HG03066 (cell line): Measurements from ENCODE around the gene ANK2.

Experiments used
- ATAC-seq: cut with Tn5 transposase; IDR thresholded peaks from one replicate; pipeline ENCODE4 v1.9.1; 2021; ENCODE audit warnings: low read depth; ENCODE audit not compliant: unreplicated experiment

ANK2 gene

DNA sequence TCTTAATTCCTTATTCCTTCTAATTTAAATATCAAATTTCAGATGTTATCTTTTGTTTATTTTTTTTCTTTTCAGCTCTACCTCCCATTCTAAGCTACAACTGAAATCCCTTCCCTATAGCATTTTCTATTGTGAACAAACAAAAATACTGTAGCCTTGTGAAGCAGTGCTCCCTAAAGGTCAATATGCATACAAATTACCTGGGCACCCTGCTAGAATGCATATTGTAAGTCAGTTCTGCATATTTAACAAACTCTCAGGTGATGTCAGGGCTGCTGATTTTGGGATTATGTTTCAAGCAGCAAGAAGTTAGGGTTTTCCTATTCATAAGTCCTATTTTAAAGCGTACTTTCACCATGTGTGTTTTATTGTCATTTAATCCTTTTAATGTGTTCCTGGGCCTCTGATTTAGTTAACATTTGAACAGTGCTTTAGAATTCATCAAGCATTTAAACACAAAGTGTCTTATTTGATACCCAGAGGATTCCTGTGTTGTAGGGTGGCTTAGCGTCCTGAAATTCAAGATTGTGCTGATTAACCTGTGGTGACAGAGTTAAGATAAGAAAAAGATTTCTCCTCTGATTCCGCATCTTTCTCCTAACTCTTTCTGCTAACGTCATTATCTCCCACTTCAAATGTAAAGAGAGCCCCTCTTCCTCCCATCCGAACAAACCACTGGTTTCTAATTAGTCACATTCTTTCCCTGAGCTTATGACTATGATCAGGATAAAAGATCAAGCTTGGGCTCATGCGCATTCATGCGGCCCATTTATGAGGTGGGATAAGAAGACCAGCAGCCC is 221.3 kb downstream of the ANK2 start:
- ATAC-seq, result no peak

DNA sequence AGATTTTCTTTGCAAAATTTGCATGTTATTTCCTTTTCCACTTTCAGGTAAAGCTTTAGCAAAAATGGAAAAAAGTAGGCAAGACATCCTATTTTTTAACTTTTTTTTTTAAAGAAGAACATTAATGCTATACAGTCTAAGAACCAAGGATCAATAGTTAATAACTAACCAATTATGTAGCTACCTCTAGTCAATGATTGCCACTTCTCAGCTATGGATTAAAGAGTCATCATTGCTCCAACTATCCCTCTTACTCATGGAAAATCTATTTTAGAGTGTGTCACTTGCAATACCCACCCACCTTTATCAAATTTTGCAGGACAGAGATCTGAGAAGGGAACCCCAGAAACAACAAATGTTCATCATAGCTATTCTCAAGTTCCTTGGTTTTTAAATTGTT is 223.1 kb downstream of the ANK2 start:
- no peak for ATAC-seq

DNA sequence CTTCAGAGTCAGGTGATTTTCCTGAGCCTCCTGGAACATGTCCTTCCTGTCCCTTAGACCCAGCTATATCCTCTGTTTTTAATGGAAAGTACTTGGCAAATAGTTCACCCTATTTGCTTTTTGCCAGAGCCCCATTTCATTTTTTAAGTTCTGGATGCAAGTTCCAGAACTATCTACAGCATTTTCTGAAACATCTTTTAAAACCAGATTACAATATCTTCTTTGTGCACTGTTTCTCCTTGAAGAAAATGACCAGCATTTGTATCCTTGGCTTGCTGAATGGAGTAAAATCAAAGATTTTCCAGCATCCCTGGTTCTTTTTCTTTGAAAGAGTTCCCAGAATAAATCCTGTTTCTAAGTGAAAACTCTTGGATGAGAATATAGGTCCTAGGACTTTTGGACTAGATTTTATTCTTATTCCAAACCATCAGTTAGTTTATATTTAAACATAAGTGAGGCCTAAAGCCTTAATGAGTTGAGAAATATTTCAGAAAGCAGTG is 224.3 kb downstream of the ANK2 start:
- no peak for ATAC-seq

DNA sequence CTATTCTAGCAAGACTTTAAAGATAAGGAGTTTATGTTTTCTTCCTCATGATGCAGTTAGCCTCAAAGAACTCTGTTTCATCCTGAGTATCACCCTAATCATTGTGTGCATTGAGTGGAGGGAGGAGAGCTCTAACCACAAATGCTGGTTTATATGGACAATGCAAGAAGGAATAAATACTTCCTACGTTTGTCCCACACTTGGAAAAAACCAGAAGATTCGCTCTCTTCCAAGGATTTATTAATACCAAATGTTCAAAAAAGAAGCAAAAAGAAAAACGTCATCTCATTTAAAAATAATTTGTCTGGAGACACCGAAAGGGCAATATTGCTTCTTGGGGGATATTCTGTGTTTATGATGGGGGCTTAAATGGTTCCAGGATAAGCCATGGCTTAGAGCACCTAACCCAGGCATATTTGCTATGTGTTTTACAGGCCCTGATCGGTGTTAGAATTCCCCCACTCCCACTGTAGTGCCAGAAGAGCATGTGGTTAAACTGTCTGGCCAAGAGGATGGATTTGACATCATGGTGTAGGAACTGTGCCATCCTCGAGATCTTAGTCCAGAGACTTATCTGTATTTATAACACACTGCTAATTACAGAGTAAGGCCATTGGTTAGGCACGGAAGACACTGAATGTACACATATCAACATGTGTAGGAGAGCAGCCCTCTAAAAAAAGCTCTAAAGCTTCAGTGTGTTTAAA is 227.2 kb downstream of the ANK2 start:
- no peak for ATAC-seq

DNA sequence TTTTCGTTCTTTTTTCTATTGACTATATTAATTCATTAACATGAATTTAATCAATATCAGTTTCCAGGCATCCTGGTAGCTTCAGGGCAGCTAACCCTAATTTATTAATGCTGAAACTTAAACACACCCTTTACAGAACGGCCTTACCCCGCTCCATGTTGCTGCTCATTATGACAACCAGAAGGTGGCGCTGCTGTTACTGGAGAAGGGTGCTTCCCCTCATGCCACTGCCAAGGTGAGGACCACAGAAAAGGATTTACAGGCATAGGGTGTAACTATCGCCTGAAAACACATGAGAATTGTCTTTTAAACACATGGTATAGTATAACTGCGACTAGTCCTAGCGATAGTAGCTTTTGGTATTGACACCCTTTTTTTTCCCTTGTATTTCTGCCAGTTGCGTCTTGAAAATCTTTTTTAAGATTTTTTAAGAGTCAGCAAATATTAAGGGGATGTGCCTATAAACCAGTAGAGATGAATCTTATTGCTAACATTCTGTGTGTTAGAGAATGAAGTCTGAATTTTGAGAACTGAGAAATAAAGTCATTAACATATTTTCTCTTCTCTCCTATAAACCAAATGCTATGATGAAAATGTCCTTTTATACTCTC is 229.0 kb downstream of the ANK2 start:
- ATAC-seq, result peak; percentile 100

DNA sequence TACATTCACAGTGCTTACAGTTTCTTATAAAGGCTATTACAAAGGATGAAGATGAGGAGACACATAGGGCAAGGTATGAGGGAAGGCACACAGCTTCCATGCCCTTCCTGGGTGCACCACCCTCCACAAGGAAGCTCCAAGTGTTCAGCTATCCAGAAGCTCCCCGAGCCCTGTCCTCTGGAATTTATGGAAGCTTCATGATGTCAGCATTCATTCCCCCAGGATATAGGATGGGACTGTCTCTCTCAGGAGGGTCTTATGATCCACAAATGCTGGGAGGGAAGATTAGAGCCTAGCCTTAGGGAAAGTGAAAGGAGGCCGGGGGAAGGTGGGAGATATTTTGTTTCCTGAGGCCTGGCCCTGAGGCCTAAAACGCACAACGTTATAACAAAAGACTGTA is 236.0 kb downstream of the ANK2 start:
- ATAC-seq, result no peak

DNA sequence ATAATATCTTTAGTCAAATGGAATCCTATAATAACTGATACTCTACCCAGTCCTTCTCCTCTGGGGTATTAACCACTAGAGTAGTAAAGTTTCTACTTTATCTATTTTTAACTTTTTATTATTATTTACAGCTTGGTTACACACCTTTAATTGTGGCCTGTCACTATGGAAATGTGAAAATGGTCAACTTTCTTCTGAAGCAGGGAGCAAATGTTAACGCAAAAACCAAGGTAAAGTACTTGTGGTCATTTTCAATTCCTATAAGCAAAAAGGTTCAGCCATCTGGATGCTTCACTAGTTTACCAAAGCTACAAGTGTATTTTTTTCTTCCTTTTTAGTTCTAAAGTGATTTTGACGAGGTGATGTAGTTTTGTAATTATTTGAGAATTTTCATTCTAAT is 238.8 kb downstream of the ANK2 start:
- ATAC-seq, result no peak

DNA sequence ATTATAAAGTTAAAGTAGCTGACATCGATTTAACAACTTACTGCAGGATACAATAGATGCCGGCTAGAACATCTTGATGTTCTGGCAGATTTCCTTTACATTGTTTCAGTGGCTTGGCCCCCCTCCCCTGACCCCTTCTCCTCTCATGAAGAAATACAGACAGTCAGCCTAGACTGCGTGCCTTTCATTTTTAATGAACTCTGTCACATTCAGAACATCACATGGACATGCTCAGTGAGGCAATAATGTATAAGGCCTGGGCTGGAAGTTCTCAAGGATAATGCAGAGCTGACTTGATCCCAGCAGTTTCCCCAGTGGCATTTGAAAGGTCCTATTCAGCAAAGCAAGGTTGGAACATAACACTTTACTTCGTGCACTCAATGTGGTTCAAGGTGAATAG is 239.2 kb downstream of the ANK2 start:
- ATAC-seq, result no peak

DNA sequence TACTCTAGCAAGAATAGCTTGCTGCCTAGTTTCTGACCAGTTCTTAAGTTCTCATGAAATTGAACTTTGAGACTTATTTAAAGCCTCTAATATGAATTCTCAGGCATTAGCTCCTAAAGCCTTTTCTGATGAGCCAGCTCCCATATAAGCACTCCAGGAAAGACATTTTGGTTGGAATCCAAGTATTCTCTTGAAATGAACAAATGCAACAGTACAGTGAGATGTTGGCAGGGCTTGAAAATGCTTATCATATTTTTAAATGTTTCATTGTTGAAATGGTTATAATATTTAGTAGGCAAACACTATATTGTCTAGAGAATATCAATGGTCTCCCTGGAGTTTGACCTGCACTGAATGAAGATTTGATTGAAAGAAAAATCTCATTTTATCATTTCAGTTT is 240.3 kb downstream of the ANK2 start:
- no peak for ATAC-seq

DNA sequence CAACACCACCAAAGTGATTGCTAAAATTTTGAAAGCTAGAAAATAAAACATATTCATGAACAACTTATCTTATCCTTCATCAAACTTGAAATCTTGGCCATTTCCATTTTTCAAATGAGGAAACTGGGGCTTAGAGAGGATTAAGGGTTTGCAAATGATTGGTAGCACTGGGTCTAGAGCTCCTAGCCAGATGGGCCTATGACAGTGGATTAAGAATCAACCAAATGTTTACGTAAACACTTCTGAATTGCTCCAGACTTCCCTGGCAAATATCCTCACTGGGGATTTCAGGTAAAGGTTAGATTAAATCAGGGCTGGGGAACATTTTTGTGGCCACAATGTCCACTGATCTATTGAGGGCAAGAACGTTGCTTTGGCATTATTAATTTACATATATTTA is 241.2 kb downstream of the ANK2 start:
- ATAC-seq, result no peak

DNA sequence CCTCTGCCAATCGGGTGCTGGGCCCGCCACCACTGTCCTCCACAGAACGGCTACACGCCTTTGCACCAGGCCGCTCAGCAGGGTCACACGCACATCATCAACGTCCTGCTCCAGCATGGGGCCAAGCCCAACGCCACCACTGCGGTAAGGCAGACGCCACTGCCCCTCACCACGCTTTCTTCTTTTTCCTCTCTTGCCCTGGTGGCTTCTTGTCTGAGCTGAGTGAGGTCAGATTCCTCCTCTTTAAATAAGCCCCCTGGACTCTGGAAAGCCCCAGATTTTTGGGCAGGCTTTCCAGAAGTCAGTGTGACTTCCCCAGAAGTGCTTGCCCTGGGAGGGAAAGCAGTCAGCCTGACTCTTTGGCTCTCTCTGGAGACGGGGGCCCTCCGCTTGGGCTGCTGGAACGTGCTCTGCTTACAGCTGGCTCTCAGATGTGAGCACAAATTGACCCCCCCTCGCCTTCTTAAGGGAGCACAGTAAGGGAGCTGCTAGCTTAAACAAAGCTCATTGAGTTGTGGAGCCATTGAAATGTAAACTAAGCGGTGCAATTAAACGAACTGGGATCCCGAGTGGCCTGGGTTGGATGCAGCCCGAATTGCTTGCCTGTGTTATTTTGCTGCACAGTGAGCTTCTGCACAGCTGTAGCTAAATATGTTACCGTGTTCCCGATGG is 243.1 kb downstream of the ANK2 start:
- ATAC-seq, result no peak

DNA sequence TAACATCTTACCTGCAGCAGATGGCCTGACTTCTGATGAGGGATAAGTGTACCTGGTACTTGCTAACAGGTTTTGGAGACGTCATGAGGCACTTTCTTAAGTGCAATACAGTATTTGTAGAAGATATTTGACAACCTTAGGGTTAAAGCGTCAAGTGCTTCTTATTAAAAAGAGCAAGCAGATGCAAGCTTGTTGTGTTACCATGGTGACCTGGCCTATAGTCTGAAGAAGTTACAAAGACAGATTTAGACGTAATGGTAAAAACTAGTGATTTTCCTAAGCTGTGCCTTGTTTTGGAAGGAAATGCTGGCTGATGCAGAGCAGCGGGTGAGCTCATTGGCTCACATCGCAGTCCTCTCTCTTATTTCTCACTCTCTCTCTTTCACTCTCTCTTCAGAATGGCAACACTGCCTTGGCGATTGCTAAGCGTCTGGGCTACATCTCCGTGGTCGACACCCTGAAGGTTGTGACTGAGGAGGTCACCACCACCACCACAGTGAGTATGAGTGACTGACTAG is 243.6 kb downstream of the ANK2 start:
- ATAC-seq, result no peak

DNA sequence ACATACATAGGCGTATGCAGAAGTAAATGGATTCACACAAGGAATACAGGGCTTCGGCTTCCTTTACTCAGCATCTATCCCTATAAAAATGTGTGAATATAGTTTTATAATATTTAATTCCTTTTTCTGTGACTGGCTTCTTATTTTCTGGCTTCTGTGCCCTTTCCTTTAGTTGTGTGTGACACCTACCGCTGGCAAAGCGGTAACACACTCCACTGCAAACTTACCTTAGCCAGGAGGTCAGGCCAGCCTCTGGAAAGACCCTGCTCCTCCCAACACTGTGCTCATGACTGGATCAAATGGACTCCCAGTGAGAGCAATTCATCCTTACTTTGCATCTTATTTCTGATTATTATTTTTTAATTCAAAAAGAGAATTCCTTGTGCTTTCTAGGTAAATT is 244.2 kb downstream of the ANK2 start:
- no peak for ATAC-seq

DNA sequence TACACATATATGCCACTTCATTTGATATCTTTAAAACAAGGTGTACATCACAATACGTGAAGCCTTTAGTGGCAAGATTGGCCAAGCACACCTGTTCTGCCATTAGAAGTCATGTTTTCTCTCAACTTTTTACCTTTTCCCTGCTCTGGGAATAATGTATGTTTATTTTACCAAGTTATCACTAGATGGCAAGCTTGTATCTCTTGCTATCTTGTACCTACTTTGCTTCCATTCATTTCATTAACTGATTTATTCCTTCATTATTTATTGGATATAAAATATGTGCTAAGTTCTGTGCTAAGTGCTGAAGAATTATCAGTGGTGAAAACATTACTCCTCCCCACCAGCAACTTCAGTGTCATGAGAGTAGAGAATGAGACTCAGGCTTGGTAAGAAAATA is 245.5 kb downstream of the ANK2 start:
- no peak for ATAC-seq

DNA sequence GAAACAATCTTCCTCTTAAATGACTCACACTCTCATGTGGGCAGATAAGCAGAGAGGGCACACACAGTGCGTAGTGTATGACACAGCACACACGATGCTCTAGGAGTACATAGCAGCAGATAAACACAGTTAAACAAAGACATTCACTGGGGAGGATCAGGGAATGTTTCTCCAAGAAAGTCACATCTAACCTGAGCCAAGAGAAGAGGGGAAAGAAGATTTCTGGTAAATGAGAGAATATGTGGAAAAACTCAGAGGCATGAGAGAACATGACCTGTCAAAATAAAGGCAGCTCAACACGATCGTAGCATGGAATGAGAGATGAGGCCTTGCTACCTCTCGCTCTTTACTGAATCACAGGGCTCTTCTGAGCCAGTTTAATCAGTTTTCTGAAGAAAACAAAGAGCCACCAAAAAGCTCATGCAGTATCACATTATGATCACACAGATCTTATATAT is 251.0 kb downstream of the ANK2 start:
- ATAC-seq, result no peak

DNA sequence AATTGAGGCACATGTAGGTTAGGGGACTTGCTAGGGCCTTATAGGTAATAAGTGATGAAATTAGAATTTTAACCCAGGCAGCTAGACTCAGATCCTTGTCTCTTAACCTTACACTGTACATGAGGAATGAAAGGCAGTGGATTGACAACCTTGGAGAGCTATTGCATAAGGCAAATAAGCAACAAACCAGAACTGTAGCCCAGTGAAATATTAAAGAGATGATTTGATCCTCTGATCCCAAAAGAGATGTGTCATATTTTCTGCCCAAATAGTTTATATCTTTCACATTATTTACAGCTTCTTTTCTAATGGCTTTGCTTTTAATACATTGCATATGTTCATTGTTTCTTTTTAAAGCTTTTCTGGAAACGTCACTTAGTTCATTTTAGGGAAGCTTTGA is 252.6 kb downstream of the ANK2 start:
- no peak for ATAC-seq

DNA sequence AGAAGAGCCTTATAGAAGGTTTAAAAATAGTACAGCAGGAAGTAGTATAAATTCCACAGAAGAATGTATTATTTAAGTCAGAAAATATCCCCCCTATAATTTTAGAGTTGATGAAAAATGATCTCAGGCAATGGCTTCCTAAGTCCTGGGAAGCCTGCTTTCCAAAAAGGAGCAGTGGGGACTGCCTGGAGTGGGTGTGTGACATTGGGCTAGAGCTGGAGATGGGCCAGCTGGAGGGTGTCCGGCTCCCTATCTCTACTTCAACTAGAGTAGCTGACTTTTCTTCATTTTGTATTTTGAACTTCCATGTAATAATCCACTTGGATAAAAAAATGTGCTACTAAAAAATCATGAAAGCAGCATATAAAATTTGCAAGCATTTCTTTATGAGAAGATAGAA is 253.9 kb downstream of the ANK2 start:
- ATAC-seq, result no peak

DNA sequence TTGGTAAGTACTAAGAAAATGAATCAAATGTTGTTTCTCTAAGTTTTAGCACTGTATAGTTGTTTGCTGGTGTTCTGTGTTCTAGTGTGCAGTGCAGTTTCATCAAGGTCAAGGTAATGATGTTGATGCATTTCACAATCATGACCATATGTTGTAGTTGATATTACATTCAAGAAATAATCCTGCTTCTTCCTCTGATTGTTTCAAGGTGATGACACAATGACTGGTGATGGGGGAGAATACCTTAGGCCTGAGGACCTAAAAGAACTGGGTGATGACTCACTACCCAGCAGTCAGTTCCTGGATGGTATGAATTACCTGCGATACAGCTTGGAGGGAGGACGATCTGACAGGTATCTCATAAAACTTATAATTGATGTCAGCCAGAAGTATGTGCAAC is 261.6 kb downstream of the ANK2 start:
- ATAC-seq, result no peak

DNA sequence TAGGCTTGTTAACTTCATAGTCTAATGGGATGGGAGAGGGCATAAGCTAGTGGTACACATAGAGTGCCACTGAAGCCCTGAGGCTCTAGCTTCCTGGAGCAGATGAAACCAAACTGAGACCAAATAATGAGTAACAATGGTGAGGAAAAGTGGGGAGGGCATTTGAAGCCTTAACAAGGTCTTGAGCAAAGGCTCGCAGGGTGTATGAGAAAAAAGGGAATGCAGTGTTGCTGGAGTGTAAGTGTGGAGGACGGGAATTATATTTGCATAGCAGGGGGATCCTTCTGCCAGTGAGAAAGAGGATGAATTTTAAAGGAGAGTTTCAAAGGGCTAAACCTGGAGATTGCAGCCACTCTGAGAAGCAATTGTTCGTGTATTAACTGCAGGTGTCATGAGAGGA is 263.1 kb downstream of the ANK2 start:
- no peak for ATAC-seq

DNA sequence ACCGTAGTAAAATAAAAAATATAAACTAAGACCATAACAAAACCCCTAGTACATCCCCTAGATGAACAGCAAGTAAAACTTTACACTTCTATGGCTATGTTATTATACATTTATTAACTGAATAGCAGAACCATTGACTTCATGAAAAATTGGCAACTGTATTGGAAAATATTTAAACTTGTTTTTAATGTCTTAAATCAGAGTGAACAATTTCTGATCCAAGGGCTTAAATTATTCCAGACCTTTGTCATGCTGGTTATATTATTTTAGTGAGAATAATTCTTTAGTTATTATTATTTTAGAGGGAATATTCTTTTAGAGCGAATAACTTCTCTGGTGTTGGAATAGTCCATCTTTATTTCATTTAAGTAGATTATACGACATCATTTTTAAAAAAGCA is 265.0 kb downstream of the ANK2 start:
- no peak for ATAC-seq

DNA sequence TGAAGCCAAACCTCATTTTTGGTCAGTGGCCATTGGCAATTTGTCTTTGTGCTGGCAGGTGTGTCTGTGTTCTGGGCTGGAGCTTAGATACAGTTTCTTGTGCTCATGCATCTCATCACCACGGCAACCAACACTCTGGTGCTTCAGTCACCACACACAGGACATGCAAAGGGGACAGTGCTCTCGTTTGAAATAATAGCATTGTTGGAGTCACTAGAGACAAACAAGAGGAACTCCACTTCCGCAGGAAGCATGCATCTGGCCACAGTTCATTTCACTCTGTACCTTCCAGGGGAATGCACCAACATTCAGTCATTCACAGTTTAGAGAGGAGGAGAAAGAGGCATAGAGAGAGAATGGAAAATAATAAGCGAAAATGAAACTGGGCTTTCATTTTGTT is 267.4 kb downstream of the ANK2 start:
- ATAC-seq, result peak; percentile 96
